Neural progenitor cell (in vitro differentiated cells): ENCODE measurements around the gene SSNA1.

Source experiments
- EZH2 ChIP-seq: fragments of 200-600 bp; sonication (generic); IDR thresholded peaks from 2 replicates; pipeline ENCODE4 v1.6.1; 2017; ENCODE audit warnings: antibody characterized with exemption, mild to moderate bottlenecking, moderate library complexity
- TF ChIP-seq, protein P1 (sequence below): fragments of 200-600 bp; sonication (generic); IDR thresholded peaks from 2 replicates; pipeline ENCODE4 v1.5.1; 2017; ENCODE audit warnings: antibody characterized with exemption, mild to moderate bottlenecking

- TF ChIP-seq, protein P1, sequence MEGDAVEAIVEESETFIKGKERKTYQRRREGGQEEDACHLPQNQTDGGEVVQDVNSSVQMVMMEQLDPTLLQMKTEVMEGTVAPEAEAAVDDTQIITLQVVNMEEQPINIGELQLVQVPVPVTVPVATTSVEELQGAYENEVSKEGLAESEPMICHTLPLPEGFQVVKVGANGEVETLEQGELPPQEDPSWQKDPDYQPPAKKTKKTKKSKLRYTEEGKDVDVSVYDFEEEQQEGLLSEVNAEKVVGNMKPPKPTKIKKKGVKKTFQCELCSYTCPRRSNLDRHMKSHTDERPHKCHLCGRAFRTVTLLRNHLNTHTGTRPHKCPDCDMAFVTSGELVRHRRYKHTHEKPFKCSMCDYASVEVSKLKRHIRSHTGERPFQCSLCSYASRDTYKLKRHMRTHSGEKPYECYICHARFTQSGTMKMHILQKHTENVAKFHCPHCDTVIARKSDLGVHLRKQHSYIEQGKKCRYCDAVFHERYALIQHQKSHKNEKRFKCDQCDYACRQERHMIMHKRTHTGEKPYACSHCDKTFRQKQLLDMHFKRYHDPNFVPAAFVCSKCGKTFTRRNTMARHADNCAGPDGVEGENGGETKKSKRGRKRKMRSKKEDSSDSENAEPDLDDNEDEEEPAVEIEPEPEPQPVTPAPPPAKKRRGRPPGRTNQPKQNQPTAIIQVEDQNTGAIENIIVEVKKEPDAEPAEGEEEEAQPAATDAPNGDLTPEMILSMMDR: no peak
- TF ChIP-seq EZH2: no peak
Measured at GRCh38 chr9:137218212-137218753, 29.8 kb downstream of the SSNA1 start.
